ENCODE measurements around the gene BPIFB1.

The BPIFB1 gene

DNA sequence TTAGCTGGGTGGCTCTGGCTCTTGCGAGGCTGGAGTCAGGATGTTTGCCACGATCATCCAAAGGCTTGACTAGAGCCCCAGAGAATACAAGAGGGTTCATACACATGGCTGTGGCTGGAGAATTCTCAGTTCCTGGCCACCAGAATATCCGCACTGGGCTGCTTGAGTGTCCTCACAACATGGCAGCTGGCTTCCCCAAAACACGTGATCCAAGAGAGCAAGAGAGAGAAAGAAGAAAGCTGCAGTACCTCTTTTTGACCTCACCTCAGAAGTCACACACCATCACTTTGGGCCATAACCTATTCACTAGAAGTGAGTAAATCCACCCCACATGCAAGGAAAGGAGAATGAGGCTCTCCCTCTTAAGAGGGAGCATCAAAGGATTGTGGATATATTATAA lies 21.5 kb upstream of the BPIFB1 start:
- Histone ChIP-seq H3K27me3 (no peaks in the 10 kb centered on the region), H3K4me1 (no peaks in the 10 kb centered on the region), H3K36me3 (no peaks in the 10 kb centered on the region), H3K9me3 (no peaks in the 10 kb centered on the region), H3K4me3 (ENCODE audit: low read depth, low read length) (no peak overlapping the region)
- DNase-seq, result no peak
- TF ChIP-seq, protein P1, sequence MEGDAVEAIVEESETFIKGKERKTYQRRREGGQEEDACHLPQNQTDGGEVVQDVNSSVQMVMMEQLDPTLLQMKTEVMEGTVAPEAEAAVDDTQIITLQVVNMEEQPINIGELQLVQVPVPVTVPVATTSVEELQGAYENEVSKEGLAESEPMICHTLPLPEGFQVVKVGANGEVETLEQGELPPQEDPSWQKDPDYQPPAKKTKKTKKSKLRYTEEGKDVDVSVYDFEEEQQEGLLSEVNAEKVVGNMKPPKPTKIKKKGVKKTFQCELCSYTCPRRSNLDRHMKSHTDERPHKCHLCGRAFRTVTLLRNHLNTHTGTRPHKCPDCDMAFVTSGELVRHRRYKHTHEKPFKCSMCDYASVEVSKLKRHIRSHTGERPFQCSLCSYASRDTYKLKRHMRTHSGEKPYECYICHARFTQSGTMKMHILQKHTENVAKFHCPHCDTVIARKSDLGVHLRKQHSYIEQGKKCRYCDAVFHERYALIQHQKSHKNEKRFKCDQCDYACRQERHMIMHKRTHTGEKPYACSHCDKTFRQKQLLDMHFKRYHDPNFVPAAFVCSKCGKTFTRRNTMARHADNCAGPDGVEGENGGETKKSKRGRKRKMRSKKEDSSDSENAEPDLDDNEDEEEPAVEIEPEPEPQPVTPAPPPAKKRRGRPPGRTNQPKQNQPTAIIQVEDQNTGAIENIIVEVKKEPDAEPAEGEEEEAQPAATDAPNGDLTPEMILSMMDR (IDR thresholded peaks at IDR 0.05; ENCODE audit: low read depth, low read length), result no peak

DNA sequence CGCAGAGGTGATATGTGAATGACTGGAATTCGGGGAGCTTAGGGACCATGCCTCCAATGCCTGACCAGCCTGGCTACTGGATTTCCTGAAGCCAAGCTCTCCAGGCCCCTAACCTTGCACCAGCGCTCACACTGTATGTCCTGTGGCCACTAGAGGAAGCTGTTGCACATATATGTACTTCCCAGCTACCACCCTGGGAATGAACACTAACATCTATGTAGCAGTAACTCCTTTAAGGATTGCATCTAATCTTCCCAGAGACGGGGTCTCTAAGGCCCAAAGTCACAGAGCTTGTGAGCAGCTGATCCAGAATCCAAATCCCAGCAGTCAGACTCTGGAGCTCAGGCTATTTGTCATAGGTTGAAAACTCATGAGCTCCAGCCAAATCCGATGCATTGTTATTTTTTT lies 20.4 kb upstream of the BPIFB1 start:
- Histone ChIP-seq H3K36me3 (no peaks in the 10 kb centered on the region), H3K27me3 (no peaks in the 10 kb centered on the region; the same call in 1 of the 2 replicates), H3K4me1 (no peaks in the 10 kb centered on the region), H3K4me3 (ENCODE audit: low read depth, low read length) (no peak overlapping the region), H3K9me3 (no peaks in the 10 kb centered on the region)
- TF ChIP-seq, protein P1 (IDR thresholded peaks at IDR 0.05; ENCODE audit: low read depth, low read length), result peak; percentile 97
- peak; percentile 70 for DNase-seq

DNA sequence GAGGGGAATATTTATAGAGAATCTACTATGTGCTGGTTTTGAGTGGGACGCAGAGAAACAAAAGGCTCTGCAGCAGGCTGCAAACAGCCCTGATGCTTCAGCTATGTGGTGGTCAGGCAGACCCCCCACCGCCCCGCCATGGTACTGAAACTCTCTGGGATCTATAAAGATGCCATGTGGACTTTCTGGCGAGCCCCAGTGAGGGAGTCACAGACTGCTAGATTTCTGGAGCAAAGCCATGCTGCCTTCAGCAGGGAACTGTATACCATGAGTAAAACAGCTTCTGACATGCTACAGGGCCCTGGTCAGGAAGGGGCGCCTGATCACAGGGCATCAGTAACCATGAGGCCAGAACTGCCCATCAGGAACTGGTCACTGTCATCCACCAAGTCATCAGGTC lies 19.2 kb upstream of the BPIFB1 start:
- Histone ChIP-seq H3K27me3 (no peaks in the 10 kb centered on the region; the same call in 1 of the 2 replicates), H3K9me3 (no peaks in the 10 kb centered on the region), H3K36me3 (no peaks in the 10 kb centered on the region), H3K4me1 (no peaks in the 10 kb centered on the region), H3K4me3 (ENCODE audit: low read depth, low read length) (no peak overlapping the region)
- DNase-seq, result no peak
- TF ChIP-seq, protein P1 (IDR thresholded peaks at IDR 0.05; ENCODE audit: low read depth, low read length), result no peak

DNA sequence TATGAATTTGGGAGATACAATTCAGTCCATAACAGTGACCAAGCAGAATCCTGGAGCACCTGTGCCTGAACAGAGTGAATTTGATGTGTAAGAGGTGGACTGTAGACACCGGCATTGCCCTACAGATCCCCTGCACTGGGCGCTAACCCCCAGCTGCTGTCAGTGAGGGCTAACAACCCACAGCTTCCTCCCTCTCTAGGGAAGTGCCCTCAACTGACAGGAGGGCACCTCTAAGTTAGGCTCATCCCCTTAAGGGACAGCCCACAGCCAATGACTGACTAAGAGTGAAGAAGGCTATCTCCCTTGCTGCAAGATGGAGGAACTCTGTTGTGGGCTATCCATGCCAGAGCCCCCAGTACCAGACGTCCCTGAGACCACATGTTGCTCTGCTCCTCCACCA lies 15.3 kb upstream of the BPIFB1 start:
- no peak for DNase-seq

DNA sequence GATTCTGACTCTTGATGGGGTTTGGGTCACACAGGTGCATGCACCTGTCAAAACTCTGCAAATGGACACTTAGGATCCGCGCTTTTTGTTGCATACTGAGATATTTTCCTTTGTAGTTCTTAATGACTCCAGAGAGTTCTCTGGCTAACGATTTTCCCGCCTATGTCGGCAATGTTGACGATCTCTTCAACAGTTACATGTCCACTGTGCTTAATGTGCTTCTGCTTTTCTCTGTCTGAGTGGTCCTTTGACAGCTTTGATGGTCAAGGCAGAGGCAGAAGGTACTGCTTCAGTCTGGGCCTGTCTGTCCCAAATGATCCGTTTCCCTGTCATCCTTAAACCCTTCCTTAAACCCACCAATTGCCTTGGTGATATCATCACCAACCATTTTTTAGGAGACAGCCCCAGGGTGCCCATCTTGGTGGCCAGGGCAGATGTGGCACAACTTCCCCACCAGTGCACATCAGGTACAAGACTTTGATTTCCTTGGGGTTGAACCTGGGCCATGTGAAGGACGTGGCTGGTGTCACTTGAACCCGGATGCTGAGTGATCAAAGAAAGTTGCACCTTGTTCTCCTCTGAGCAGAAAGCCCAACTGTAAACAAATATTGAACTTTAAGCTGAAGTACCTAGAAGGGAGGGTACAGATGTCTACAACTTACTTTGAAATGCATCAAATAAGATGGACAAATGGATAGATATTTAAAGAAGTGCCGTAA lies 10.7 kb upstream of the BPIFB1 start:
- H3K36me3 ChIP-seq, result no peaks in the 10 kb centered on the region
- H3K27me3 ChIP-seq, result no peaks in the 10 kb centered on the region; the same call in 1 of the 2 replicates
- DNase-seq, result no peak
- no peak overlapping the region for H3K4me3 ChIP-seq (ENCODE audit: low read depth, low read length)
- H3K4me1 ChIP-seq, result peaks cover 3% of the 10 kb centered on the region
- H3K9me3 ChIP-seq, result no peaks in the 10 kb centered on the region; the same call in 1 of the 2 replicates
- TF ChIP-seq, protein P1 (IDR thresholded peaks at IDR 0.05; ENCODE audit: low read depth, low read length), result no peak

More for the DNA sequence above, 15.3 kb upstream of the BPIFB1 start:
- no peaks in the 10 kb centered on the region for H3K36me3 ChIP-seq
- H3K4me3 ChIP-seq (ENCODE audit: low read depth, low read length), result no peak overlapping the region
- no peaks in the 10 kb centered on the region; the same call in 1 of the 2 replicates for H3K9me3 ChIP-seq
- H3K27me3 ChIP-seq, result no peaks in the 10 kb centered on the region; the same call in 1 of the 2 replicates
- no peaks in the 10 kb centered on the region for H3K4me1 ChIP-seq
- TF ChIP-seq, protein P1 (IDR thresholded peaks at IDR 0.05; ENCODE audit: low read depth, low read length), result no peak

DNA sequence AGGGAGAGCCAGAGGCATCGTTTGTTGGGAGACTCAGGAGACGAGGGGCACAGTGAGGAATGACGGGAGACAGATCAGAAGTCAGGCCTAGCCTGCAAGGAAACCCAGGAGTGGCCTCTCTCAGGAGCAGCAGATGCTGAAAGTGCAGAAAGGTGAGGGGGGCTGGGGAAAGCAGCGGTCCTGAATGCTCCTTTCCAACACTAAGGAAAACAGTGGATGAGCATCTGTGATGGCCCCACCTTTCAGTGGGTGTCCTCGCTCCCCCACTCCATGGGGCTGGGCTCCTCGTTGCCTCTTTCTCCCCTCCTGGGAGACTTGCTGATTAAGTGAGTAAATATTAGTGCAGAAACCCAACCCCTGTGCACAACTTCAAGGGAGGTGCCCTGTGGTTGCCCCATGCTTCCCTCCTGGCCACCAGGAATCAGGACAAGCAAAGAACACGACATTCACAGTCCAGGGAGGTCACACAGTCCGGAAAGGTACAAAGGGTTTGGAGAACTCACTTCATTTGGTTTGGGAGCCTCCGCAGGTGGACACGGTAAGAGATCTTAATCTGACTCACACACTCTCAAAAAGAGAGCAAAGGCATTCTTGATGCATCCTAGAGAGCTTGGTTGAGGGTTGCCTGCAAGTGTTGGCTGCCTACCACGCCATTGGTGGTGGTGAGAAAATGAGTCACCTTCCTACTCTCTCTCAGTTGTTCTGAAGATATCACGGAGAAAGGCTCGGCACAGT lies 9.7 kb upstream of the BPIFB1 start:
- peaks cover 13% of the 10 kb centered on the region for H3K4me1 ChIP-seq
- H3K36me3 ChIP-seq, result no peaks in the 10 kb centered on the region
- H3K9me3 ChIP-seq, result no peaks in the 10 kb centered on the region; the same call in 1 of the 2 replicates
- no peak for DNase-seq
- TF ChIP-seq, protein P1 (IDR thresholded peaks at IDR 0.05; ENCODE audit: low read depth, low read length), result no peak
- no peak overlapping the region for H3K4me3 ChIP-seq (ENCODE audit: low read depth, low read length)
- no peaks in the 10 kb centered on the region for H3K27me3 ChIP-seq

All from BE2C (cell line).